Karpas-422 (cell line): ENCODE data around the gene OR4Q2. TPM values are rescaled to one million over a fixed set of nuclear protein-coding genes. Genes with fewer than 3 reads are reported as not detected.
"Not testable (repeated sequence)": the region's sequence is repeated elsewhere in the genome, so short reads cannot be mapped to it uniquely, and the experiment has no call there.

Source experiments
- DNase-seq: peaks from one replicate; pipeline ENCODE4 v3.0.0-alpha.2; 2015
- H2AFZ ChIP-seq: fragments of 200-600 bp; sonication (generic); 2 replicates; pipeline ENCODE4 v1.6.1; 2014; ENCODE audit warnings: antibody characterized with exemption, low read length, mixed read lengths
- H3K27ac ChIP-seq: fragments of 200-600 bp; sonication (generic); 2 replicates; pipeline ENCODE4 v1.5.1; 2014; ENCODE audit warnings: mild to moderate bottlenecking, low read length, moderate library complexity
- H3K27me3 ChIP-seq: fragments of 200-600 bp; sonication (generic); 2 replicates; pipeline ENCODE4 v1.6.1; 2014; ENCODE audit warnings: low read length, mixed read lengths
- H3K36me3 ChIP-seq: fragments of 200-600 bp; sonication (generic); 2 replicates; pipeline ENCODE4 v1.6.1; 2014; ENCODE audit warnings: low read length, mixed read lengths; ENCODE audit not compliant: insufficient read depth
- H3K4me1 ChIP-seq: fragments of 200-600 bp; sonication (generic); 2 replicates; pipeline ENCODE4 v1.6.1; 2014; ENCODE audit warnings: mild to moderate bottlenecking, low read length, mixed read lengths
- H3K4me2 ChIP-seq: fragments of 200-600 bp; sonication (generic); 2 replicates; pipeline ENCODE4 v1.6.1; 2014; ENCODE audit warnings: low read length, low read depth, mild to moderate bottlenecking; ENCODE audit not compliant: poor library complexity, severe bottlenecking
- H3K4me3 ChIP-seq: fragments of 200-600 bp; sonication (generic); 2 replicates; pipeline ENCODE4 v1.5.1; 2014; ENCODE audit warnings: mild to moderate bottlenecking, antibody characterized with exemption, low read length, mixed read lengths
- H3K79me2 ChIP-seq: fragments of 200-600 bp; sonication (generic); 2 replicates; pipeline ENCODE4 v1.6.1; 2014; ENCODE audit warnings: mild to moderate bottlenecking, low read length, mixed read lengths
- H3K9ac ChIP-seq: fragments of 200-600 bp; sonication (generic); 2 replicates; pipeline ENCODE4 v1.6.0; 2014; ENCODE audit warnings: low read length
- H3K9me2 ChIP-seq: fragments of 200-600 bp; sonication (generic), shearing (Covaris generic); replicated peaks from 2 replicates; pipeline ENCODE4 v1.6.0; 2014; ENCODE audit warnings: mild to moderate bottlenecking, low read length, moderate library complexity; ENCODE audit not compliant: insufficient read depth
- H3K9me3 ChIP-seq: fragments of 300-700, 200-600 bp; sonication (generic); 2 replicates; pipeline ENCODE4 v1.6.1; 2014; ENCODE audit warnings: low read length, mixed read lengths
- H4K20me1 ChIP-seq: fragments of 200-600 bp; sonication (generic); 2 replicates; pipeline ENCODE4 v1.6.1; 2014; ENCODE audit warnings: mild to moderate bottlenecking, antibody characterized with exemption, low read length, low read depth; ENCODE audit not compliant: insufficient read depth
- total RNA-seq: library from RNA; depleted of rRNA; stranded (reverse); fragments of >200 nt; shearing (Covaris generic); gene quantifications from 2 replicates; pipeline ENCODE4 v1.2.3, GENCODE V29; 2014; ENCODE audit warnings: low replicate concordance; rRNA removed

The OR4Q2 gene
- total RNA-seq = not detected in 2 replicates

DNA sequence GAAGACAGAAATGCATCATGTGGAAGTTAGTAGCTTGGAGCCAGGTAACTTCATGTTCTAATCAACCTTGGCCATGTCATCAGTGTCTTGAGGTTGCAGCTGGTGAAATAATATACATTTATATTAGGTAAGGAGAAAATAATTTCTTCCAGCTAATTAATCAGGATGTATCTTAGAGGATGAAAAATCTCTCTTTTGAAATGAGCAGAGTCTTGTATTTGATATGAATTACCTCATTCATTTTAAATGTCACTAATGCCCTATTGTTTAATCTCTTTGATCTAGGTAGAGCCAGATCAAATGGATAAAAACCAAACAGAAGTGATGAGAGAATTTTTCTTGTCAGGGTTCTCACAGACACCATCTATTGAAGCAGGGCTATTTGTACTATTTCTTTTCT is at the start of gene OR4Q2:
OR4Q2 (plus strand) TSS at position 301 of the 400 bp plus-strand sequence.
- Histone ChIP-seq H2AFZ (no peak within 1 kb of the TSS), H4K20me1 (no peaks in the 10 kb centered on the region), H3K27me3 (no peaks in the 10 kb centered on the region)

DNA sequence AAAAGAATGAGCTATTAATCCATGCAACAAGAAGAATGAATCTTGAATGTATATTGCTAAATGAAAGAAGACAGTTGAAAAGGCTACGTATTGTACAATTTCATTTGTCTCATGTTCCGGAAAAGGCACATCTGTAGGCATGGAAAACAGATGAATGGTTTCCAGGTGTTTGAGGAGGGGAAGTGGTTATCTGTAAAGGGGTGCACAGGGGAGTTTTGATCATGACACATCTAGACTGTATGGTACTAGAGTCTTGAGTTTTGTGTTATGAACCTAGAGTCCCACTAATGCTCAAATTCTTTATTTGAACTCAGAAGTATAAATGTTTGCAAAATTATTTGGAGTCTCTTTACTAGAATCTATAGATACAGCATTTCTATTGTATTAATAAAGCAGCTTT is 32.2 kb upstream of the OR4Q2 start:
- H2AFZ ChIP-seq, H3K4me3 ChIP-seq, H3K9ac ChIP-seq, H3K9me2 ChIP-seq, H3K27ac ChIP-seq, H3K9me3 ChIP-seq, H3K79me2 ChIP-seq, DNase-seq, H3K36me3 ChIP-seq, H3K4me2 ChIP-seq, H4K20me1 ChIP-seq, H3K4me1 ChIP-seq, H3K27me3 ChIP-seq: not testable (repeated sequence)

More for the DNA sequence above, at the start of gene OR4Q2:
- no peak within 1 kb of the TSS for H3K9ac ChIP-seq
- no peak within 1 kb of the TSS for H3K4me3 ChIP-seq
- no peaks in the 10 kb centered on the region for H3K4me1 ChIP-seq
- no peaks in the 10 kb centered on the region for H3K79me2 ChIP-seq
- H3K36me3 ChIP-seq = no peaks in the 10 kb centered on the region
- H3K4me2 ChIP-seq = no peak within 1 kb of the TSS
- DNase-seq = no peak
- H3K27ac ChIP-seq = no peak within 1 kb of the TSS
- no peaks in the 10 kb centered on the region for H3K9me2 ChIP-seq
- H3K9me3 ChIP-seq = peaks cover 18% of the 10 kb centered on the region

DNA sequence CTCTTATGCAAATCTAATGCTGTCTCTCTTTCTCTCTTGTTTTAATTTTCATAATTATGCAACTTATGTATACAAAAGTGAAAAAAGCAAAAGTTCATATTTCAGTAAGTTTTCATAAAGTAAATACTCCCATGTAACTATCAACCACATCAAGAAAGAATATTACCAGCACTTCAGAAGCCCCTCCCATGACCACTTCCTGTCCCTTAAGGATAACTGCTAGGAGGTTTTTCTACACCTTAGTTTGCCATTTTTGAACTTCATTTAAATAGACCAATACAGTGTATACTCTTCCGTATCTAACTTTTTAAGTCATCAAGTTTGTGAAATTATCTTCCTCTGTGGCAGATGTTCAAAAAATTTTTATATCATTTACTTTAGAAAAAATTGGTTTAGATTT is 27.1 kb upstream of the OR4Q2 start:
- no peaks in the 10 kb centered on the region for H3K4me1 ChIP-seq
- H3K9ac ChIP-seq = no peak overlapping the region
- no peaks in the 10 kb centered on the region for H4K20me1 ChIP-seq
- DNase-seq = no peak
- no peaks in the 10 kb centered on the region for H3K79me2 ChIP-seq
- H2AFZ ChIP-seq = no peak overlapping the region
- no peaks in the 10 kb centered on the region for H3K27me3 ChIP-seq
- H3K9me2 ChIP-seq = no peaks in the 10 kb centered on the region
- H3K4me3 ChIP-seq = no peak overlapping the region
- H3K36me3 ChIP-seq = no peaks in the 10 kb centered on the region
- no peak overlapping the region for H3K4me2 ChIP-seq
- no peak overlapping the region for H3K27ac ChIP-seq
- peaks cover 2% of the 10 kb centered on the region; the same call in 1 of the 2 replicates for H3K9me3 ChIP-seq

DNA sequence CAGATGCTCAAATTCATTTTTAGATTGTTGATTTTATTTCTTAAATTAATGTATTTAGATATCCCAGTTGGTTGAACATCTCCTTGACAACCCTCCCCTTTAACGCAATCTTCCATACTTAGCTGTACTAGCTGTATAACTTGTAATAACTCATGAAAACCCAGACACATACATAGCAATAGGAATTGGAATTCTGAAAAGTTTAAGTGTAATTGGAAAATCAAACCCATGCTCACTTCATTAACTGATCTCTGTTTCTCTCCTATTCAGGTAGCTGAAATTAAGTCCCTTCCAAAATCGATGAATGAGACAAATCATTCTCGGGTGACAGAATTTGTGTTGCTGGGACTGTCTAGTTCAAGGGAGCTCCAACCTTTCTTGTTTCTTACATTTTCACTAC is 26.7 kb upstream of the OR4Q2 start, which contains the start of gene OR4K15:
OR4K15 (plus strand) TSS at position 301 of the 400 bp plus-strand sequence; CDS start at position 301, 0 bp downstream.
- Histone ChIP-seq H3K4me1 (no peaks in the 10 kb centered on the region), H2AFZ (no peak within 1 kb of the TSS), H3K9me3 (peaks cover 5% of the 10 kb centered on the region), H3K9me2 (no peaks in the 10 kb centered on the region), H3K4me2 (no peak within 1 kb of the TSS), H3K27ac (no peak within 1 kb of the TSS), H3K27me3 (no peaks in the 10 kb centered on the region), H3K36me3 (no peaks in the 10 kb centered on the region), H3K9ac (no peak within 1 kb of the TSS), H3K4me3 (no peak within 1 kb of the TSS), H4K20me1 (no peaks in the 10 kb centered on the region), H3K79me2 (no peaks in the 10 kb centered on the region)
- DNase-seq = no peak

DNA sequence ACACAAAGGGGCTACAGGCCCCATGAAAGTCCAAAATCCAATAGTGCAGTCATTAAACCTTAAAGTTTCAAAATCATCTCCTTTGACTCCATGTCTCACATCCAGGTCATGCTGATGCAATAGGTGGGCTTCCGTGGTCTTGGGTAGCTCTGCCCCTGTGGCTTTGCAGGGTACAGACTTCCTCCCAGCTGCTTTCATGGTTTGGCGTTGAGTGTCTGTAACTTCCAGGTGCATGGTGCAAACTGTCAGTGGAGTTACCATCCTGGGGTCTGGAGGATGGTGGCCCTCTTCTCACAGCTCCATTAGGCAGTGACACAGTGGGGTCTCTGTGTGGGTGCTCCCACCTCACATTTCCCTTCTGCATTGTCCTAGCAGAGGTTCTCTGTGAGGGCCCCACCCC is 8.5 kb upstream of the OR4Q2 start:
- no peak for DNase-seq
- Histone ChIP-seq H2AFZ (no peak overlapping the region), H3K9ac (no peak overlapping the region), H3K27me3 (no peaks in the 10 kb centered on the region), H4K20me1 (no peaks in the 10 kb centered on the region), H3K4me3 (no peak overlapping the region), H3K4me1 (no peaks in the 10 kb centered on the region), H3K36me3 (no peaks in the 10 kb centered on the region), H3K4me2 (no peak overlapping the region), H3K27ac (no peak overlapping the region), H3K9me3 (peaks cover 47% of the 10 kb centered on the region), H3K9me2 (0 out of 2 replicates have a peak, but pooled peaks cover 5% of the 10 kb centered on the region), H3K79me2 (no peaks in the 10 kb centered on the region)

DNA sequence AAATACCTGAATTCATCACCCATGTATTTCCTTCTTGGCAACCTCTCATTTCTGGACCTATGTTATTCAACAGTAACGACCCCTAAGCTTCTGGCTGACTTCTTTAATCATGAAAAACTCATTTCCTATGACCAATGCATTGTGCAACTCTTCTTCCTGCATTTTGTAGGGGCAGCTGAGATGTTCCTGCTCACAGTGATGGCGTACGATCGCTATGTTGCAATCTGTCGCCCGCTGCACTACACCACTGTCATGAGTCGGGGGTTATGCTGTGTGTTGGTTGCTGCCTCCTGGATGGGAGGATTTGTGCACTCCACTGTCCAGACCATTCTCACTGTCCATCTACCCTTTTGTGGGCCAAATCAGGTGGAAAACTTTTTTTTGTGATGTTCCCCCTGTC is 356 bp downstream of the OR4Q2 start:
- H3K9me3 ChIP-seq = peaks cover 20% of the 10 kb centered on the region
- H2AFZ ChIP-seq = no peak overlapping the region
- H3K4me2 ChIP-seq = no peak overlapping the region
- no peak overlapping the region for H3K27ac ChIP-seq
- no peak overlapping the region for H3K9ac ChIP-seq
- H3K27me3 ChIP-seq = no peaks in the 10 kb centered on the region
- H3K9me2 ChIP-seq = no peaks in the 10 kb centered on the region
- no peak overlapping the region for H3K4me3 ChIP-seq
- no peaks in the 10 kb centered on the region for H3K36me3 ChIP-seq
- no peaks in the 10 kb centered on the region for H3K4me1 ChIP-seq
- H3K79me2 ChIP-seq = no peaks in the 10 kb centered on the region
- DNase-seq = no peak
- no peaks in the 10 kb centered on the region for H4K20me1 ChIP-seq

DNA sequence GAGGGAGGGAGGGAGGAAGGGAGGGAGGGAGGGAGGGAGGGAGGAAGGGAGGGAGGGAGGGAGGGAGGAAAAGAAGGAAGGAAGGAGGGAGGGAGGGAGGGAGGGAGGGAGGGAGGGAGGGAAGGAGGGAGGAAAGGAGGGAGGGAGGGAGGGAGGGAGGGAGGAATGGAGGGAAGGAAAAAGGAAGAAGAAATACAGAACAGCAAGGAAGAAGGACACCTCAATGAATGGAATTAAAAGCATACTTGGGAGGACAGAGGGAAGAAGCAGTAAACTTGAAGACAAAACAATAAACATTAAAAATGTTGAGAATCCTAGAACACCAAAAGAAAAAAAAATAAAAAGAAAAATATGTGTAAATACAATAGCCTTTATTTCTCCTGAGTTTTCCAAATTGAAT is 6.2 kb downstream of the OR4Q2 start:
- no peak for DNase-seq
- H3K4me1 ChIP-seq = no peaks in the 10 kb centered on the region
- H4K20me1 ChIP-seq = no peaks in the 10 kb centered on the region
- H2AFZ ChIP-seq = no peak overlapping the region
- H3K27me3 ChIP-seq = no peaks in the 10 kb centered on the region
- peaks cover 29% of the 10 kb centered on the region for H3K9me3 ChIP-seq
- no peaks in the 10 kb centered on the region for H3K79me2 ChIP-seq
- H3K9ac ChIP-seq = no peak overlapping the region
- H3K27ac ChIP-seq = no peak overlapping the region
- H3K36me3 ChIP-seq = no peaks in the 10 kb centered on the region
- no peak overlapping the region for H3K4me2 ChIP-seq
- no peaks in the 10 kb centered on the region for H3K9me2 ChIP-seq
- no peak overlapping the region for H3K4me3 ChIP-seq

DNA sequence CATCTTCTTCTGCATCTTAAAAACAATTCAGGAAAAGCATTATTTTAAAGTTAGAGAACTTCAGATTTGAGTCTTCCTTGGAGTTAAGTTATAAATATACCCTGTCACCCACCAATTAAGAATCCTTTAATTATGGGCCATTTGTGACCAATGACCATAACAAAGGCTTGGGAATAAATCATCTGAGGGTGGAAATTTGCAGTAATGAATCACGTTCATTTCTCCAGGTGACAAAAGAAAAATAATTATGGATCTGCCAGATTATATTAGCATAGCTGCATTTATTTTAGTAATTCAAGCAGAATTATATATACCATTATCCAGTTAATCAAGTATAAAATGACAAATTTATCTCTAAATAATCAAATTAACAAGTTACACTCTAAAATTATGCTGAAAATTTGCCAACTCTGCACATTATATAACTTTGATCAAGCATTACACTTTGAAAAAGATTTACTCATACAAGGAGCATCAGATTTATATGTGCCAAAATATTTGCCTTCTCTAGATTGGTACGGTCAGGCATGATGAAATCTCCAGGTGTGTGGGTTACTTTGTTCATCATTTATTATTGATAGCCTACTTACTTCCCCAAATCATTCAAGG is 17.4 kb downstream of the OR4Q2 start, which contains the start of gene OR4K14:
OR4K14 (minus strand) TSS at position 51 of the 609 bp plus-strand sequence. CDS start 4,114 bp downstream, outside the sequence.
- Histone ChIP-seq H3K9me3 (peaks cover under 1% of the 10 kb centered on the region), H3K4me2 (no peak within 1 kb of the TSS), H3K4me3 (no peak within 1 kb of the TSS), H3K27ac (no peak within 1 kb of the TSS), H3K9ac (no peak within 1 kb of the TSS), H3K36me3 (no peaks in the 10 kb centered on the region), H3K9me2 (0 out of 2 replicates have a peak, but pooled peaks cover 4% of the 10 kb centered on the region), H3K4me1 (no peaks in the 10 kb centered on the region), H2AFZ (no peak within 1 kb of the TSS), H4K20me1 (no peaks in the 10 kb centered on the region), H3K27me3 (no peaks in the 10 kb centered on the region; the same call in 1 of the 2 replicates), H3K79me2 (no peaks in the 10 kb centered on the region)
- no peak for DNase-seq
